Inferior parietal cortex (tissue), 1 donor: ENCODE data around the gene BTN1A1.

ENCODE experiments used
- DNase-seq: peaks from one replicate; pipeline ENCODE4 v3.0.0-alpha.2; 2016; ENCODE audit errors: extremely low spot score

BTN1A1 gene

DNA sequence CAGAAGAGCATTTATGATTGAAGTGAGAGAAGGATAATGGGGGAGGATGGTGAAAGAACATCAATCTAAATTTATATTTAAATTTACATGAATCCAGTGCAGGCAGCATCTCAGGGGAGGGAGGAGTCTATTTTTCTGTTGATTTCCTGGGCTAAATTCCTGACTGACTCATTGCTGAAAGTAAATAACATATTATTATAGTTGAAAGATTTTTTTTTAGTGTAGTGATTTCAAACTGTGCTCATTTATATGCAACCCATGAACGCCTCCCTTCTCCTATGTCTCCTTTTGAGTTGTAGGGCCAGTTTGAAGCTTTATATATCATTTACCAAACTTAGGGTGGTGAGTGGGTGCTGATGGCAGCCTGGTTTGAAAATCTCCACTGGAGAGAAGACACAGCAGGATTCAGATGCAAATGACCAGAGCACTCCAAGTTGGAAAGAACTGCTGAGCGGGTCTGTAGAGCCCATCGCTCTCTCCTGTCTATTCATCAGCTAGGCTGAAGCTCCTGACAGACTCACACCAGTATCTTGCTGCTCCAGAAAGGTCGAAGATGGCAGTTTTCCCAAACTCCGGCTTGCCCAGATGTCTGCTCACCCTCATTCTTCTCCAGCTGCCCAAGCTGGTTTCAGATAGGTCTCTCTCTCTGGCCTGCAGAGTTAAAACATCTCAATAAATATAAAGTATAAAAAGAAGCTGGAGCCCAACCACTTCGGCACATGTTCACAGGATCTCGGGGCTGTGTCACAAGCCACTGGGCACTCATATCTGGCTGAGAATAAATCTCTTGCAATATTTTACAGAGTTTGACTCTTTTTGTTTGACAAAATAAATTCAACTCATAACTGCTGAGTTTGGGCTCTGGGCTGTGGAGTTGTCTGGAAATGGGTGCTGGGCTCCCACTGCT, 24.0 kb upstream of the BTN1A1 start:
- no peak for DNase-seq

DNA sequence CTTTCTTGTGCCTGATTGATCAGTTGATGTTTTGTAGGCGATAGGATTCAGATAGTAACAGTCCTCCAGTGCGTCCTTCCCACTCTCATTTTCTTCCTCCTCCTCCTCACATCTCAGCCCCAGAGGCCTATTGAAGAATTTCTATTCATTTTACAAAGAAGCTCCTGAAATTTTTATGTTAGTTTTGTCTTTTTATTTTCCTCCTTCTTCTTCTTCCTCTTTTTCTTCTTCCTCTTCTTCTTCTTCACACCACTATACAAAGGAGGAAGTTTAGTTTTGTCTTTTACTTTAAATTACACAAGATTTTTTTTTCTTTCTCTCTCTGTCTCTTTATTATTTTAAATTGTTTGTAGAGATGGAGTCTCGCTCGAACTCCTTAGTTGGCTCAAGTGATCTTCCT, 23.2 kb upstream of the BTN1A1 start:
- DNase-seq, result no peak

DNA sequence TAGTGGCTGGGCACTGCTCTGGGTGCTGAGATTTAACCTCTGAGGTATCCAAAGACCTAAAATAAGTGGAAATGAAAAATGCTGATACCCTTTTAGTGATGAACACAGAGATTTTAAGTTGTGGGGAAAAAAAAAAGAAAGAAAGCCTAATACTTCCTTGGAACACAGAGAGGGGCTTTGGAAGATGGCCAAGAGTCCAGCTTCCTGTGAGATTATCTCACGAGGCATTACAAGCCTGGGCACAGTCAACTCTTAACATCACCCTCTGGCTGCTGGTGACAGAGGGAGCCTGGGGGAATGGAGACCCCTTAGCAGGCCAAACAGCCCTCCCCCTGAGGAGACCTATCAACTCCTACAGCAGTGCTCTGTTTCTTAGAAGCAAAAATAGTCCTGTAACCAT, 22.7 kb upstream of the BTN1A1 start:
- no peak for DNase-seq

DNA sequence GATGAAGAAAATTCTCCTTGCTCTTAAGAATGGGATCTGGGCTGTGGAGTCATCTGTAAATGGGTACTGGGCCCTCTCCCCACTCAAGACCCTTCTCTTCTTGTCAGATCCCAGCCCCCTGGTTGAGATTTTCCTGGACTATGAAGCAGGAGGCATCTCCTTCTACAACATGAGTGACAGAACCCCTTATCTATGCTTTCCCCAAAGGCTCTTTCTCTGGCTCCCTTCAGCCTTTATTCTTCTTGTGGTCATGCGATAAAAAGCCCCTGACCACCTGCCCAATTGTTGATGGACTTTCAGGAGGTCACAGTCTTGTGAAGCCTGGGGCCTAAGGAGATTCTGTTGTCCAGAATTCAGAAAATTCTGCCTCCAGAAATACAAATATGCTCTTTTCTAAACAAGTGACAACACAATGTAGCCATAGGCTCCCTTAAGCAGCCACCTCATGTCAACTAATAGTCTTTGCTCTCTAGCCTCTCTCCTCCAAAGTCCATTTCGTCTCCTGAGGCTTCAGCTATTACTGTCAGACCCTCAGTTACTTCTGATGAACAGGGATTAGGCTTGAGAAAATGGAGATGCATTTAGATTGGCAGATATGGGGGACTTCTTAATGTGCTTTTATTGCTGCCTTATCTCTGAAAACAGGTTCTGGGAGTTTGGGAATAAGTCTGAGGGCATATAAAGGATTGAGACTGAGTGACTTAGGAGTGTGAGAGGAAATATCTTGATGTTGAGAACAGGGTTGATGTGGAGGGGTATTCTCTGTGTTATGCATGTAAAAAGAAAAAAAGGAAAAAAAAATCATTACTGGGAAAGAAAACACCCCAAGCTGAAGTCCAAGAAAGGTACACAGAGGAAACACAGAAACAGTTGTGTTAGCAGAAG, 21.8 kb upstream of the BTN1A1 start:
- no peak for DNase-seq

DNA sequence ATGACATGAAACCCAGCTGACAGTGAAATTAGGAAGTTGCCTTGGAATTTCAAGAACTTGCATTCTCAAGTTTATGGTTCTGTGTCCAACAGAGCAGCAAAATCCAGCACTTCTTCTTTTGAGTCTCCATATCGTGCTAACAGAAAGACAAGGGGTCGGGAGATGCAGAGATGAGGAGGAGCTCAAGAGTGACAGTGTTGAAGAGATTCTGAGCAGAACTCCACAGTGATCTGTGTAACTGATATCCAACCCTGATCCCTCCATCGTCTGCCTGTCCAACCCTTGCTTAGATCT, 21.2 kb upstream of the BTN1A1 start:
- DNase-seq, result no peak

DNA sequence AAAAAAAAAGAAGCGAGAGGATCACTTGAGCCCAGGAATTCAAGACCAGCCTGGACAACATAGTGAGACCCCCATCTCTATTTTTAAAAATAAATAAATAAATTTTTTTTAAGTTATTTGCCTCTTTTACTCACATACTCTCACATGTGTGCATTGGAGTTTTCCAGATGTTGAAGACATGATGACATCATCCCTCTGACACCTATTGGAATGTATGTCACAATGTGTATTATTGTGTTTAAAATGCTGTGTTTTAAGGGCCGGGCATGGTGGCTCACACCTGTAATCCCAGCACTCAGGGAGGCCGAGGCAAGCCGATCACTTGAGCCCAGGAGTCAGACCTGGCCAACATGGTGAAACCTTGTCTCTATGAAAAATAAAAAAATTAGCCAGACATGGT, 17.8 kb upstream of the BTN1A1 start:
- no peak for DNase-seq

DNA sequence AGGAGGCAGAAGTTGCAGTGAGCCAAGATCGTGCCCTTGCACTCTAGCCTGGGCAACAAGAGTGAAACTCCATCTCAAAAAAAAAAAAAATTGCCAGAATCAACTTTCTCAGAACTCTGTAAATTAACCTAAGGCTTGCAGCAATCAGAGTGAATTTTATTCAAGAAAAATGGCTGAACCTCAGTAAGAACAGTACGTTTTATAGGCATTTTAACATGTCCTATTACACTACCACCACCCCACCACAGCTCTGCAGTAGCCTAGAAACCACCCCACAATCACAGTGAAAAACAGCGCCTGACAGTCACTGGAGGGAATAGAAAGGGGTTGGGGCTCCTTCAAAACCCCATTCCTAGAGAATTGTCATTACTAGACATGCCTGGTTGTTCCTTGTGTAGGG, 16.4 kb upstream of the BTN1A1 start:
- DNase-seq, result no peak

DNA sequence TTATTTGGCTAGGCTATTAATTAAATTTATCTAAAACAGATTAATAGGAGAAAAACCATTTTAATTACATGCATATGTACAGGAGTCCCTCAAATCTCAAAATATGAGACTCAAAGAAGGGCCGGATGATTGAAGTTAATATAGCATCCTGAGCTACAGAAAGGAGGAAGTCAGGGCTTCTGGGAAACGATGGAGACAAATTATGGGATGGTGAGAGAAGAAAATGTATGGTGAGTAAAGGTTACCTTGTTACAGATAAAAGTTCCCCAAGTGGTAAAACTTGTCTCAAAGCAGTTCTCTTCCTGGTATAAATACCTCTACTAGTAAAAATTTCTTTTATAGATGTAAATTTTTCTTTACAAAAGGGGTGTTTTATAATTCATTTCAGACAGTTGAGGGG, 15.9 kb upstream of the BTN1A1 start:
- no peak for DNase-seq

DNA sequence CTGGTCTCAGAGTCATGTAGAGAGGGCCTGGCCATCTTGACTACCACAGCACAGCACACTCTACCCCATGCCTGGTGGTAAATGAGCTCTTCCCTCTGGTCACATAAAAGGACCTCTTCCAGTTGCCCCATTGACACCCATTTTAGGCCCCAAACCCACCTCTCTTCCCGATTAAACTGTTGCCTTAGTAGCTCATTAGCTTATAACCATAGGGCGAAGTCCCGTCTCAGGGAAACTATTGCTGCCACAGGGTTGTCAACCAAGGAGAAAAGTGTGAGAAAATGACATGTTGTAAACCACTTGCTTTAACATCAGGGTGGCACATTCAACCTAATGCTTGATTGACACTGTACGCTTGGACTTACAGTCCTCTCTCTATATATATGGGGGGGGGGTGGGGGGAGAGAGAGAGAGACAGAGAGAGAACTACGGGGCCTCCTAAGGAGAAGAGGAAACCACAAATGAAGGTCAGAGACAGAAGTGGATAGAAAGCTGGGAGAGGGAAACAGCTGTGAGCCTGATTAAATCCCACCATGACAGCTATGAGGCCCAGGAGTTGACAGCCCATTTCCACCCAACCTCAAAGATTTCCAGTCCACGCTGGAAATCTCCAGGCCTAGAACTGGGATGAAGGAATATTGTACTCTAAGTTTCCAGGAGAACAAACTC, 14.9 kb upstream of the BTN1A1 start:
- no peak for DNase-seq

DNA sequence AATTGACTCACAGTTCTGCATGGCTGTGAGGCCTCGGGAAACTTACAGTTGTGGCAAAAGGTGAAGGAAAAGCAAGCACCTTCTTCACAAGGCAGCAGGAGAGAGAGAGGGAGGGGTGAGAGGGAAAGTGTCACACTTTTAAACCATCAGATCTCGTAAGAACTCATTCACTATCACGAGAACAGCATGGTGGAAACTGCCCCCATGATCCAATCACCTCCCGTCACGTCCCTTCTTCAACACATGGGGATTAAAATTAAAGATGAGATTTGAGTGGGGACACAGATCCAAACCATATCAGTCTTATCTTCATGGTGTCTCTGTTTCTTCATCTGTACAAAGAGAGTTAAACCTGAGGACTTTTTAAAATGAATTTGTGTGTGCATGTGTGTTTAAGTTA, 13.7 kb upstream of the BTN1A1 start:
- no peak for DNase-seq

DNA sequence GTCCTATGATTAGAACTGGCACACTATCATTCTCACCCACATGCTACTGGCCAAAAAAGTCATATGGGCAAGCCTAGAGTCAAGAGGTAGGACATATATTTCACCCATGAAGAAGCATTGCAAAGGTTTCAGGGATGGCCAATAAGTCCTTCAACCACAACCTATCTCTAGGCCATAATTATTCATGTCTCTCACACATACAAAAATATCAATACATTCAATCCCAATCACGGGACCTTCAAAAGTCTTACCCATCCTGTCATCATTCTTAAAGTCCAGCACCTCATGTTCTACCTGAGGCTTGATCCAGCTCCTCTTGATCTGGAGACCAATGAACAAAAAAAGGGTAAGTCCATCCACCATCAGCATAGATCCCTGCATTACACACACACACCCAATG, 12.6 kb upstream of the BTN1A1 start:
- no peak for DNase-seq

DNA sequence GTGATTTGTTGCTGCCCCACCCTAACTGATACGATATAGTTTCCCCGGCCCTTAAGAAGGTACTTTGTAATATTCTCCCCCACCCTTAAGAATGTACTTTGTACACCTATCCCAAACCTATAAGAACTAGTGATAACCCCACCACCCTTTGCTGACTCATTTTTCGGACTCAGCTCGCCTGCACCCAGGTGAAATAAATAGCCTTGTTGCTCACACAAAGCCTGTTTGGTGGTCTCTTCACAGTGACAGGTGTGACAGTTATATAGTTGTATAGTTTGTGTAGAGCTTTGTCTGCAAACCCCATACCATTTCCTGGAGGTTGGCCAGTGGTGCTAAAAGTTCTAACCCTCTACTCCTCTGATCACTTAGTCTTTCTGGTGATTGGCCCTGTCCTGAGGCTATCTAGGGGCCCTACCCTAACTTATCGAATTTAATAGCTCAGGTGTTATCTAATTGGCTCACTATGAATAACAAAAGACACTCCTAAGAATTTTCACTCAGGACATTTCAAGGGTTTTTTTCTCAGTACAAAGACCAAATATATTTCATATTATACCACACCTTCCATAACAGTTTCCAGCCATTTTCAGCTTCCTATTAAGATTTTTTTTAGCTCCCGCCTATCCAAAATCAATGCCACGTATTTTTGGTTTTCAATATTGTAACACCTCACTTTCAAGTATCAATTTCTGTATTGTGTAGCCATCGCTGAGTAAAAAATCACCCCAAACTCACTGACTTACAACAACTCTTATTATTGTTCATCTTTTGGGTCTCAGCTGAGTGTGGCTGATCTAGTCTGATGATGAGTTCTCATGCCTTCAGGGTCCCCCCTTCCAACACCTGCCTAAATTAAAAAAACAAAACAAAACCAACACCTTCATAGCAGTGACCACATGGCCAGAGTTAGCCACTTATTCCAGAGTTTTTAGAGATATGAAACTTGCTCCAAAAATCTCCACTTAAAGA, 9.8 kb upstream of the BTN1A1 start:
- DNase-seq, result no peak

DNA sequence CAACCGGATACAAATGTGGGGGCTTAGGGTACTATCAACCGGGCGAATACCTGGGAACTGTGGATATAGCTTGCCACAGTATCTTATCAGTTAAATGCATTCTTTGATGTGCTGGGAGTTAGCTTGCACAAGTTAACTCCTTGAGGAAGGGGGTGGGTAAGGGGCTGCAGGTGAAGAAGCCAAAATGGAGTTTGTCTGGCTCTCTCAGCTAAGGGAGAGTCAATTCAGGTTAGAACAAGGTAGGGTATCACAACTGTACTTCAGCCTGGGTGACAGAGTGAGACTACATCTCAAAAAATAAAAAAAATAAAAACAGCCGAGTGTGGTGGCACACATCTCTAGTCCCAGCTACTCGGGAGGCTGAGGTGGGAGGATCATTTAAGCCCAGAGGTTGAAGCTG, 8.5 kb upstream of the BTN1A1 start:
- no peak for DNase-seq

DNA sequence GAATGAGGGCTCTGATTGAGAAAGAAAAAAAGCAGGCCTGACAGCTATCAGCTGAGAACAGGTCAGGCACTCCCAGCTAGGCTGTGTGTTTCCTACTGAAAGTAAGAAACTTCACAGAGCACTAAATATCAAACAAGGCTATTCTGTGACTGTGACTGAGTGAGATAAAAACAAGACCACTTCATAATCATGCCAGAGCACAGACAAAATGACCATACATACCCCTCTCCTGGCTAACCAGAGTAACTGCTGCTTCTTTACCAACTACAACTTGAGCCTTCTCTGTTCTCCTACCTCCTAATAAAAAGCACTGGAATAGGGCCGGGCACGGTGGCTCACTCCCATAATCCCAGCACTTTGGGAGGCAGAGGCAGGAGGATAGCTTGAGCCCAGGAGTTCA, 6.8 kb upstream of the BTN1A1 start:
- no peak for DNase-seq

DNA sequence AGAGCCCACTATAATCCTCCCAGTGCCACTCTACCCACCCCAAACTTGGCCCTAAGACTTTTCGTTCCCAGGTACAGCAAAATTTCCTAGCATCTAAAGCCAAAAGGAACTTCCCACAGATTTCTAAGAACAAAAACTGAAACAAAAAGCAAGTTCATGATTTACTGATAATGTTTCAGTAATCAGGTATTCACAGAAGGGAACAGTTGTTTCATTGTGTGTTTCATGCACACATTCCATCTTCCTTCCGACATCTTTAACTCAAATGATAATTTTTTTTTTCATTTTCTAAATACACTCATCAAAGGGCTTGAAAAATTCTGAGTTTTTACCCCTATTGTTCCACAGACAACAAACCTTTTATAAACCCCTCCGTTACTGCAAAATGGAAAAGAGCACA, 6.0 kb upstream of the BTN1A1 start:
- no peak for DNase-seq

DNA sequence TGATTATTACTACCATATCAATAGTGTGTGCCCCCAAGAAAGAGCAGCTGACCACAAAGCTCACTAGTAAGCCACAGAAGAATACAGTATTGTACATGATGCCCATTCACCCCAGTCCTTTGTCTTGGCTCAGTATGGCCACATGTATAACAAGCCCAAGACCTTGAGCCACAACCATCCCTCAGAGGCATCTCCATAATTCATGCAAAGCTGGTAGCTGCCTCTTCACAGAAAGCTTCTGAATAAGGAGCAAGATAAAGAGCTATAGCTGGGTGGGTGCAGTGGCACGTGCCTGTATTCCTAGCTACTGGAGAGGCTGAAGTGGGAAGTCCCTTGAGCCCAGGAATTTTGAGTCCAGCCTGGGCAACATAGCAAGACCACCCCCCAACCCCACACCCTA, 4.8 kb upstream of the BTN1A1 start:
- no peak for DNase-seq

DNA sequence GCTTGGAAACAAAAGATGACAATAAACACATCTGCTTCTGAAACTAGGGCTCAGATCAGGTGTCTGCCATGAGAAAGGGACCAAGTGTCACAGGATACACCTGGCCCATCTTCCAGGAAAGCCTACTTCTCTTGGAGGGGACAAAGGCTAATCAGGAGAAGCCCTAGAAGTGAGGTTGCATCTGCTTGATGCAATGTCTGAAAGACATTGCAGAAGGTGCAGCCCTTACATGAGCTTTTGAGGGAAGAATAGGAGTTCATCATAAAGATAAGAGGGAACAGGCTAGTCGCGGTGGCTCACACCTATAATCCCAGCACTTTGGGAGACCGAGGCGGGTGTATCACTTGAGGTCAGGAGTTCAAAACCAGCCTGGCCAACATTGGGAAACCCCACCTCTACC, 2.5 kb upstream of the BTN1A1 start:
- DNase-seq, result no peak

DNA sequence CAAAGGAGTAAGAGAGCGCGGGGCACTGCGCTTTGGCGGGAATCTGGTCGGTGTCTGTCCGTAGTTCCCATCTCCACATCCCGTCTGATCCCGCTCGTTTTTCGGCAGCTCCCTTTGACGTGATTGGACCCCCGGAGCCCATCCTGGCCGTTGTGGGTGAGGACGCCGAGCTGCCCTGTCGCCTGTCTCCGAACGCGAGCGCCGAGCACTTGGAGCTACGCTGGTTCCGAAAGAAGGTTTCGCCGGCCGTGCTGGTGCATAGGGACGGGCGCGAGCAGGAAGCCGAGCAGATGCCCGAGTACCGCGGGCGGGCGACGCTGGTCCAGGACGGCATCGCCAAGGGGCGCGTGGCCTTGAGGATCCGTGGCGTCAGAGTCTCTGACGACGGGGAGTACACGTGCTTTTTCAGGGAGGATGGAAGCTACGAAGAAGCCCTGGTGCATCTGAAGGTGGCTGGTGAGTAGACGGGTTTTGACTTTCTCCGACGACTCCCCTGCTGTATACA, 1.4 kb downstream of the BTN1A1 start:
- DNase-seq, result no peak

DNA sequence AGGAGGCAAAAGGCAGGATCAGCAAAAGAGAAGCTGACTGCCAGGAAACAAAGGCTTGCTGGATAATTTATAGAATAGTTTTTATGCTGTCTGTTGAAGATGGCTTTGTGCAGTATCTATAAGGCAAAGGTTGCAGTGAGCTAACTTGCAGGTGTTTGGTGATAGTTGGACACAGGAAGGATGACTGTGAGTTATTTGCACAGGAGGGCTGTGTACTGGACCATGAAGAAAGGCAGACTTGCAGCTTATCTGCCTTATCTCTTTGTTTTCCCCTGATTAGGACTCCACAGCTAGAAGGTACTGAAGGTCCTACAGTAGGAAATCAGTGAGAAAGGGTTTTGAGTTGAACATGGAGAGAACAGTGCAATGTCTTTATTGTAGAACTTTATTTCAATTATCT, 2.1 kb downstream of the BTN1A1 start:
- no peak for DNase-seq

DNA sequence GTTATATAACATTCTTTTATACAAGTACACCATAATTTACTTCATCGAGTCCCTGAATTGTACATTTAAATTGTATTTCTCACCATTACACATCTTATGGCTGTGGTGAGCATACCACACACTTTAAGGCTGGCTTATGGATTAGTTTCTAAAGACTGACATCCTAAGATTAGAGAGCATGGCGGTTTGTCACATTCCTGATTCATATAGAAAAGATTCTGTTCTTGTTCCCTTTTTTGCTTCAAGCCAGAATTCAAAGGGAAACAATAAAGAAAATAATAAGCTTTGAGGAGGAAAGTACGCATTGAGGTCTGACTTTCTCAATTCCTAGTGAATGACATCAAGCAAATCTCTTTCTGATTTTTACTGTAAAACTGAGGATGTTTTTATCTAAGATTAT, 2.5 kb downstream of the BTN1A1 start:
- DNase-seq, result no peak

DNA sequence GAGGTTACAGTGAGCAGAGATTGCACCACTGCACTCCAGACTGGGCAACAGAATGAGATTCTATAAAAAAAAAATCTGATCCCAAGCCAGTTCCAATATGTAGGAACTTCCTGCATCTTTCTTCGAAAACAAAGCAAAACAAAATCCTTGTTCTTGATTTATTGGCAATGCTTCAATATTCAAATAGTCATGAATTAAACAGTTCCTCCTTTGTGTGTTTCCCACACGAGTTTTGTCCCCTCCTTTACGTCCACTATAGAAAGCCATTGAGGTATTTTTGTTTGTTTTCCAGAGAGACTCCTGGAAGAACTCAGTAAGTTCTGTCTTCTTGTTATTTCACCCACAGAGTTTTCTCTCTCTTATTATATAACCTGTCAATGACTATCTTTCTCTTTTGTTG, 7.6 kb downstream of the BTN1A1 start:
- no peak for DNase-seq
